GM21367 (cell line): Measurements from ENCODE around the gene WDR7.

Experiments
- ATAC-seq: cut with Tn5 transposase; IDR thresholded peaks from one replicate; pipeline ENCODE4 v1.9.1; 2021; ENCODE audit not compliant: unreplicated experiment

WDR7 gene

GRCh38 chr18:57027190-57027708, 376.1 kb downstream of the WDR7 start:
- no peak for ATAC-seq

- no peak for ATAC-seq
Observed at GRCh38 chr18:57029761-57030160, 378.6 kb downstream of the WDR7 start.

- ATAC-seq, result no peak
Observed at GRCh38 chr18:57030417-57030816, 379.3 kb downstream of the WDR7 start.

GRCh38 chr18:57035590-57035989, 384.4 kb downstream of the WDR7 start:
- ATAC-seq, result no peak

- no peak for ATAC-seq
Observed at GRCh38 chr18:57038395-57038794, 387.2 kb downstream of the WDR7 start.

GRCh38 chr18:57040175-57040574, 389.0 kb downstream of the WDR7 start:
- no peak for ATAC-seq

- no peak for ATAC-seq
Observed at GRCh38 chr18:57043241-57043640, 392.1 kb downstream of the WDR7 start.

GRCh38 chr18:57048351-57048750, 397.2 kb downstream of the WDR7 start:
- ATAC-seq, result no peak

- no peak for ATAC-seq
Observed at GRCh38 chr18:57048859-57049258, 397.7 kb downstream of the WDR7 start.

- no peak for ATAC-seq
Observed at GRCh38 chr18:57050310-57050949, 399.3 kb downstream of the WDR7 start.

- no peak for ATAC-seq
Observed at GRCh38 chr18:57051021-57051656, 400.0 kb downstream of the WDR7 start.

GRCh38 chr18:57051657-57052044, 400.5 kb downstream of the WDR7 start:
- ATAC-seq, result peak; percentile 36

GRCh38 chr18:57052173-57052572, 401.0 kb downstream of the WDR7 start:
- ATAC-seq, result peak; percentile 35

- ATAC-seq, result no peak
Observed at GRCh38 chr18:57052759-57053158, 401.6 kb downstream of the WDR7 start.

GRCh38 chr18:57054891-57055290, 403.7 kb downstream of the WDR7 start:
- ATAC-seq, result no peak

- no peak for ATAC-seq
Observed at GRCh38 chr18:57057890-57058289, 406.7 kb downstream of the WDR7 start.

GRCh38 chr18:57058734-57059133, 407.6 kb downstream of the WDR7 start:
- ATAC-seq, result no peak

GRCh38 chr18:57059366-57059765, 408.2 kb downstream of the WDR7 start:
- no peak for ATAC-seq

- no peak for ATAC-seq
Observed at GRCh38 chr18:57060814-57061213, 409.7 kb downstream of the WDR7 start.

GRCh38 chr18:57062178-57062577, 411.0 kb downstream of the WDR7 start:
- no peak for ATAC-seq

- ATAC-seq, result no peak
Observed at GRCh38 chr18:57062844-57063243, 411.7 kb downstream of the WDR7 start.

- no peak for ATAC-seq
Observed at GRCh38 chr18:57063601-57064103, 412.5 kb downstream of the WDR7 start.
